HCT116 (cell line): Measurements from ENCODE around the gene FAM219A.

Experiments used
- CEBPB ChIP-seq: IDR thresholded peaks from 2 replicates; pipeline ENCODE4 v1.6.1; 2012; ENCODE audit warnings: low read depth
- CTCF ChIP-seq, 3 experiments: fragments of 200-600 bp in 1 of 3; sonication (generic) in 1 of 3; IDR thresholded peaks in 2 of 3; conservative IDR thresholded peaks in 1 of 3; 2 replicates each; pipeline ENCODE4 v1.5.1; 2012 to 2017; ENCODE audit warnings: low read depth in 2 of 3, low read length in 2 of 3, antibody characterized with exemption in 1 of 3, borderline replicate concordance in 1 of 3, control low read depth in 1 of 3, mild to moderate bottlenecking in 1 of 3, mixed read lengths in 1 of 3, mixed run types in 1 of 3, moderate library complexity in 1 of 3; ENCODE audit not compliant: insufficient read depth in 1 of 3
- EGR1 ChIP-seq: IDR thresholded peaks from 2 replicates; pipeline ENCODE4 v1.6.1; 2012; ENCODE audit warnings: low read depth
- YY1 ChIP-seq: IDR thresholded peaks from 2 replicates; pipeline ENCODE4 v1.6.1; 2011; ENCODE audit warnings: low read length, low read depth, moderate library complexity, mild to moderate bottlenecking; ENCODE audit not compliant: insufficient replicate concordance; ENCODE audit errors: extremely low read depth

GRCh38 chr9:34409154-34409553 lies 49.2 kb downstream of the FAM219A start:
- TF ChIP-seq CTCF (IDR thresholded peaks at IDR 0.05 in 2 of 3, conservative IDR thresholded peaks at IDR 0.05 in 1 of 3; ENCODE audit: borderline replicate concordance in 1 of 3, insufficient read depth in 1 of 3, low read depth in 2 of 3, low read length in 2 of 3) = no peak
- no peak for TF ChIP-seq CEBPB
- no peak for TF ChIP-seq EGR1
- no peak for TF ChIP-seq YY1
